Stimulated activated CD8-positive, alpha-beta memory T cell treated with anti-CD3 and anti-CD28 coated beads, Interleukin-4, amount 100 ng/mL, for 4 hours (primary cell): Measurements from ENCODE around the gene PARP6.

Experiments used
- DNase-seq, 2 donors: peaks; one replicate each; pipeline ENCODE4 v3.0.0-alpha.2; 2020; ENCODE audit warnings: low read depth in 2 of 2, low spot score in 1 of 2

PARP6 gene

DNA sequence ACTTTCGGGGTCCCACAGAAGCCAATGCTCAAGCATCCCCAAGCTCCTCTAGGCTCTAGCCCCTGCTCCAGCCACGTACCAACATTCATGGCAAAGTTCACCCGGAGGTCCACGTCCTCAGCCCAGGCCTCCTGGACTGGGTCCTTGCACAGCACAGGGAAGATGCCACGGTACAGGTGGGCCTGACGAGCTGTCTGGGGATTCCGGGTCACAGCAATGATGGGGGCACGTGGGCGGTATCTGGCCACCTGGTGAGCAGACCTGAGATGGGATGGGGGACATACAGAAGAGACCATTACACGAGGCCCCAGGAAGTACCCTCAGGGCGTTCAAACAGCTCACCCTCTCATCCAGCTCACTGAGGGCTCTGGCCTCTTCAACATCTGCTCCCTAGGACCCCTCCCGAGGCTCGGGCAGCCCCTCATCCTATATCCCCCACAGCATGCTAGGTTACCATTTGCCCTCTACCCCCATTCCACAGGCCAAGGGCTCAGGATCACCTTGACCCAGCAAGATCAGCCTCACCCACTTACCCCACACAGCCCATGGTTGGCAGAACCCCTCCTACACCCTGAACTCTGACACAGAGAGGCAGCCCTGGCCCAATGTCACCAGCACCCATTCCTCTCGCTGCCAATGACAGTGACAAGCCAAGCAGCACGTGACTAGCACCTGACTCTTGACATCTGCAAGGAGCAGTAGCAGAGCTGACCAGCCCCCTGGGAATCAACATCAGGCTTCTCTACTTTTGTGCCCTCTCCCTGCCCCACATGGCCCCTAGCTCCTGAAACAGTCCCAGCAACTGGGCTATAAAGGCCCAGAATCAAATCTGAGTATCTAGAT lies 71.7 kb downstream of the PARP6 start:
- DNase-seq: no peak

DNA sequence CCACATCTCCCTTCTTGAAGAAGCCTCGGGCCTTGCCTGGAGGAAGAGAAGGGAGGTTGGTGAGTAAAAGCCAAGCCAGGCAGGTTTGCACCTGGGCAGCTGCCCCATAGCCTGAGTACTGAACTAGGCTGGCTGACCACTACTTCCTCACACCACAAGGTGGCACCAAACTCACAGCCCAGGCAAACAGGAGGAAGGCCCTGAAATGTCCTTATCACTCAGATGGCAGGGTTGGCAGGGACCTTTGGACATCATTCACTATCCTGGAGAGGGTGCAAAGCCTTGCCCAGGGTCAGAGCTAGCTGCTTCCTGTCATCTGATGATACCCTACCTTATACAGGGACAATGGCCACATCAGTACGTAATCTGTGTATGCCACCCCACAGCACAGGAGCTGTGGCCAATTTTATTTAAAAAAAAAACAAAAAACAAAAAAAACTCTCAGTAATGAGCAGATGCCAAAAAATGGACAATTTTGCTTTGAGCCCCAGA lies 72.6 kb downstream of the PARP6 start:
- DNase-seq: peak; percentile 28 to 42

- DNase-seq: no peak
Observed at GRCh38 chr15:72199205-72199515, 73.2 kb downstream of the PARP6 start.

DNA sequence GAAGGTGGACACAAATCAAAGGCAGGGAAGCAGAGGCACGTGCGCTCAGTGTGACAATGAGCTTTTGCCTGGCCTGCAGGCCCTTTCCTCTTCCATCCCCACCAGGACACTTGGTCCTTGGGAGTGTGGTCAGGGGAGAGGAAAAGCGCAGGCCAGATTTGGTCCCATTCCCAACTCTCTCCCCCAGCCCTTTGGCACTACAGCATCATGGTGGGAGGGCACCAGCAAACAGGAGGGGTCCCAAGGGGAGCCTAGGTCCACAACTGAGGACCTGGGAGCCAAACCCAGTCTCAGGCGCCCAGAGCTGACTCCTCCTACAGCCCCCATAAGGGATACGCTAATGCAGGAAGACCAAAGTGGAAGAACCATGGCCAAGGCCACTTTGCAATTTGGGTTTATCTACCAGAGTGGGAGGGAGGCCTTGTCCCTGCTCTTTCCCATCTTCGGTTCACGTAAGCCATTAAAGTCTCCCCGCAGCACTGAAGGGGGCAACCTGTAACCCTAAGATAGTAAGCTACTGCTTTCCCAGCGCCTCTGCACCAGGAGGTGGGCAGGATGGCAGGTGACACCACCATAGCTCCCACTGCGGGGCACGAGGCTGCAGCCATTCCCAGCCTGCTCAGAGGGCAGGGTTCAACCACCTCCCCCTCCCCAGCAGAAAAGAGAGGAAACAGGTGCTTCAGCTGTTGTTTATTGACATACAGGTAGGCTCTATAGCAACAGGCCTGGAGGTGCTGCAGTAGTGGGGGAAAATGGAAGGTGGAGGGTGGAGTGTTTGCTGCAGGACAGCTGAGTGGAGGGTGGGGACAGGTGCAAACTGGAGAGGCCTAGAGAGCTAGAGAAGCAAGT lies 73.8 kb downstream of the PARP6 start:
- no peak for DNase-seq

GRCh38 chr15:72197460-72198355 lies 74.6 kb downstream of the PARP6 start, which contains the start of gene GRAMD2A:
TSS of gene GRAMD2A (minus strand) at chr15:72197787.
- no peak for DNase-seq

- no peak for DNase-seq
Observed at GRCh38 chr15:72197041-72197459, 75.3 kb downstream of the PARP6 start.

DNA sequence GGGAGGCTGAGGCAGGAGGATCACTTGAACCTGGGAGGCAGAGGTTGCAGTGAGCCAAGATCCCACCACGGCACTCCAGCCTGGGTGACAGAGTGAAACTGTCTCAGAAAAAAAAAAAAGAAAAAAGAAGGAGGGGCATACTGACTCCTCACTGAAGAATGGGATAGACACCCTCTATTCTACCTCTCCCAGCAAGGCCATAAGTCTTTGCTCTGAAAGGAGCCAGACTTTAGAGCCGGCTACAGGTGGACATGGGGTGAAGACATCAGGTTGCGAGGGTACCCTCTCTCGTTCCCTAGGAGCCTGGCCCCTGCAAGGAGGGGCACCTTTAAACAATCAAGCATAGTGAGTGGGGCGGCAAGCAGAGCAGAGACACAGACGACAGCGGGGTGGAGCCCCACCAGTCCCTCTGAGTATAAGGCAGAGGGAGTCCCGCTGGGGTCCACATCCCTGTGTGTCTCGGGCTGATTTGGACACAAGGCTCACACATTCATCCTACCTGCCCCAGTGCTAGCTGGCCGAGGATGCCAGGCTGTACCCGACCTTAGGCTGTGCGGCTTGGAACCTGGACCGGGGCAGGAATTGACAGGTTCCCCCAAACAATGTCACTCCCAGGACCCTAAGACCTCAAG lies 75.8 kb downstream of the PARP6 start:
- DNase-seq: no peak

DNA sequence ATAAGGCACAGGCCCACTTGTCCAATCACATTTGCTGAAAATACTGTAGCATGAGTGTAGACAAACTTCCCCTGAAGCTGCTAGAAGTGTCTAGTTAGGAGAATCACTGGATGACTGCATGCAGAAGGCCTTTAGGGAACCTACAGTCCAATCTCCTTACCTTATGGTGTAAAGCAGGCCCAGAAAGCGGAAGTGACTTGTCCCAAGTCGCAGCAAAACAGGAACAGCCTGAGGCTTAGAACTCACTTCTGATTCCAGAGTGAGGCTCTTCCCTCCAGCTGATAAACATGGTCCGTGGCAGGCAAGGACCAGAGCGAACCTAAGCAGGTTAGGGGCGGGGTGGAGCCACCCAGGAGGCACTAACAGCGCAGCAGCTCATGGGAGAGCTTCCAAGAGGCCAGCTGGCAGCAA lies 77.2 kb downstream of the PARP6 start:
- DNase-seq: no peak

GRCh38 chr15:72193836-72194396 lies 78.4 kb downstream of the PARP6 start:
- DNase-seq: no peak

DNA sequence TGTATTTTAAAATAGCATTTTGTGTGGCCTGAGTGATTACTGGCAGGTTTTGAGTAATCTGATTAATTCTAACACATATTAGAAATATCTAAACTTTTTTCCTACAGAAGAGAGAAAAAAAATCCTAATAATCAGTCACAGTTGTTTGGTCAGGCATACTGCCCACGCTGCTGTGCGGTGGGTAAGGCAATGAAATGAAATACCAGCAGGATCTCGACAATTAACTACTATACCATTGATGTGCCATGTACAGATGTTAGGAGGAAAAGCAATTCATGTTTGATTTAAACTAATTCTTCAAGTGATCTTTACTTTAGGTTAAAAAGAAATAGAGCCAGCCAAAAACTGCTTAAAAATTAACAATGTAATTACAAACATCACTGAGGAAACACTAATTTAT lies 79.9 kb downstream of the PARP6 start:
- DNase-seq: no peak
